Mesendoderm (in vitro differentiated cells): ENCODE measurements around the gene RNF144B.

Experiments used
- DNase-seq: peaks from one replicate; pipeline ENCODE4 v3.0.0; 2013
- H2AK5ac ChIP-seq: 2 replicates; pipeline ENCODE4 v1.6.1; 2013; ENCODE audit warnings: low read length, inconsistent platforms
- H2BK120ac ChIP-seq: 2 replicates; pipeline ENCODE4 v1.6.1; 2013; ENCODE audit warnings: low read depth, mild to moderate bottlenecking, low read length, moderate library complexity, mixed read lengths
- H2BK15ac ChIP-seq: replicated peaks from 2 replicates; pipeline ENCODE4 v1.6.1; 2013; ENCODE audit warnings: low read depth, mild to moderate bottlenecking, moderate library complexity
- H2BK5ac ChIP-seq: 2 replicates; pipeline ENCODE4 v1.6.1; 2013; ENCODE audit warnings: low read length, inconsistent platforms
- H3K18ac ChIP-seq: 2 replicates; pipeline ENCODE4 v1.6.1; 2013; ENCODE audit warnings: mild to moderate bottlenecking, low read length, mixed read lengths
- H3K23ac ChIP-seq: one replicate; pipeline ENCODE4 v1.6.1; 2013; ENCODE audit warnings: low read length
- H3K27ac ChIP-seq: 2 replicates; pipeline ENCODE4 v1.5.1; 2013; ENCODE audit warnings: low read depth, mild to moderate bottlenecking, inconsistent platforms, low read length, moderate library complexity
- H3K27me3 ChIP-seq: 2 replicates; pipeline ENCODE4 v1.6.1; 2013; ENCODE audit warnings: low read length, control low read depth, mild to moderate bottlenecking, inconsistent platforms; ENCODE audit not compliant: insufficient read depth, poor library complexity
- H3K36me3 ChIP-seq: 2 replicates; pipeline ENCODE4 v1.6.1; 2013; ENCODE audit warnings: low read length, inconsistent platforms; ENCODE audit not compliant: control insufficient read depth, insufficient read depth
- H3K4ac ChIP-seq: one replicate; pipeline ENCODE4 v1.6.1; 2013; ENCODE audit warnings: low read depth, mild to moderate bottlenecking, low read length, moderate library complexity
- H3K4me1 ChIP-seq: 2 replicates; pipeline ENCODE4 v1.6.1; 2013; ENCODE audit warnings: low read depth, low read length, inconsistent platforms; ENCODE audit not compliant: control insufficient read depth
- H3K4me2 ChIP-seq: 2 replicates; pipeline ENCODE4 v1.6.1; 2013; ENCODE audit warnings: low read length
- H3K4me3 ChIP-seq: 2 replicates; pipeline ENCODE4 v1.5.1; 2013; ENCODE audit warnings: mild to moderate bottlenecking, low read length
- H3K56ac ChIP-seq: one replicate; pipeline ENCODE4 v1.6.1; 2013; ENCODE audit warnings: low read length
- H3K79me1 ChIP-seq: 2 replicates; pipeline ENCODE4 v1.6.1; 2013; ENCODE audit warnings: low read length, inconsistent platforms
- H3K79me2 ChIP-seq: 2 replicates; pipeline ENCODE4 v1.6.1; 2013; ENCODE audit warnings: mild to moderate bottlenecking, low read length; ENCODE audit not compliant: control insufficient read depth, insufficient read depth
- H3K9ac ChIP-seq: 2 replicates; pipeline ENCODE4 v1.6.1; 2013; ENCODE audit warnings: low read length, inconsistent platforms
- H4K5ac ChIP-seq: one replicate; pipeline ENCODE4 v1.6.1; 2013; ENCODE audit warnings: low read length
- H4K8ac ChIP-seq: one replicate; pipeline ENCODE4 v1.6.1; 2013; ENCODE audit warnings: low read depth, mild to moderate bottlenecking, control low read depth, low read length, moderate library complexity
- WGBS: extraction: QIAGEN DNeasy Blood & Tissue Kit; methylation state at CpG from one replicate; pipeline ENCODE4 v1.1.7; 2013; ENCODE audit warnings: low lambda C conversion rate, missing lambda C conversion rate; ENCODE audit not compliant: insufficient coverage; ENCODE audit errors: extremely low coverage; 5-methylcytosine and 5-hydroxymethylcytosine counted together

Gene RNF144B

GRCh38 chr6:18471232-18471964 is 84.2 kb downstream of the RNF144B start:
- no peaks in the 10 kb centered on the region for H3K4me1 ChIP-seq
- H3K27me3 ChIP-seq: no peaks in the 10 kb centered on the region
- no CpG with 5 or more reads among the region's 15 CpGs for WGBS
- no peak overlapping the region for H3K4me3 ChIP-seq
- no peak overlapping the region for H4K8ac ChIP-seq
- no peak overlapping the region for H3K4me2 ChIP-seq
- no peak overlapping the region for H2BK5ac ChIP-seq
- no peaks in the 10 kb centered on the region for H3K79me1 ChIP-seq
- H2AK5ac ChIP-seq: no peak overlapping the region
- H4K5ac ChIP-seq: no peak overlapping the region
- no peak overlapping the region for H3K27ac ChIP-seq
- no peaks in the 10 kb centered on the region for H3K79me2 ChIP-seq
- no peak overlapping the region for H3K56ac ChIP-seq
- H3K9ac ChIP-seq: no peak overlapping the region
- H3K4ac ChIP-seq: no peak overlapping the region
- no peak overlapping the region for H3K18ac ChIP-seq
- no peaks in the 10 kb centered on the region for H3K36me3 ChIP-seq
- no peak overlapping the region for H2BK120ac ChIP-seq
- H2BK15ac ChIP-seq: no peak overlapping the region
- H3K23ac ChIP-seq: no peak overlapping the region
- DNase-seq: no peak

DNA sequence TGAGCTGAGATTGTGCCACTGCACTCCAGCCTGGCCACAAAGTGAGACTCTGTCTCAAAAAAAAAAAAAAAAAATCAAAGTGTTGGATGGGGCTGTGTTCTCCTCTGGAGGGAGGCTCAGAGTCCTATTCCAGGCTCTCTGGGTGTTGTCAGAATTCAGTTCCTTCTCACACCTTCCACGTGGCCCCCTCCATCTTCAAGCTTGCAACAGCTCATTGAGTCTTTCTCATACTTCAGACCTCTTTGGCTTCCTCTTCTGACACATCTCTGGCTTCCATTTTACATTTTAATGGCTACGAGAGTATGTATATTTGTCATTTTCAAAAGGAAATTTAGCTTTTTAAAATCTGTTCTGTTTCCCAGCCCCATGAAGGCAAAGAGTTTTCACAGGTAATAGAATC is 85.8 kb downstream of the RNF144B start:
- Histone ChIP-seq H3K4ac (no peak overlapping the region), H3K18ac (no peak overlapping the region), H3K36me3 (no peaks in the 10 kb centered on the region), H3K23ac (no peak overlapping the region), H4K8ac (no peak overlapping the region), H2AK5ac (no peak overlapping the region), H4K5ac (no peak overlapping the region), H2BK15ac (no peak overlapping the region), H3K4me1 (no peaks in the 10 kb centered on the region), H3K79me2 (no peaks in the 10 kb centered on the region), H3K4me2 (no peak overlapping the region), H3K27me3 (no peaks in the 10 kb centered on the region), H2BK120ac (no peak overlapping the region), H3K56ac (no peak overlapping the region), H3K4me3 (no peak overlapping the region), H3K27ac (no peak overlapping the region), H3K79me1 (no peaks in the 10 kb centered on the region), H3K9ac (no peak overlapping the region), H2BK5ac (no peak overlapping the region)
- no CpG with 5 or more reads among the region's 2 CpGs for WGBS
- DNase-seq: no peak

DNA sequence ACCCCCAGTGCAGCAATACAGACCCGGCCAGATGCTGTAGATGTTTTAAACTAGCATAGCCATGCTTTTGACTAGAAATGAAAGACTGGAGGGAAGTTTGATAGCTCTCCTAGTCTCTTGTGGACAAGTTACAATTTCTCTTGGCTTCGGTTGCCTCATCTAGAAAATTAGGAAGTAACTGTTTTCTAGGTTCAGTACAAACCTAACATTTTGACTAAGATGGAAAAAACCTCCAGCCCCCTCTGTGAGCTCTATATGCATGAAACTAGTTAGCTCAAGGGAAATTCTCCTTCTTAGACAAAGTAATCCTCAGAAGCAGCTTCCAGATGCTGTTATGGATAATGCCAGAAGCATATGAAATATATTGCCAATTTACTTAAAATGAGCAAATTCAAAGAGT is 86.6 kb downstream of the RNF144B start:
- no peak overlapping the region for H3K23ac ChIP-seq
- H3K36me3 ChIP-seq: no peaks in the 10 kb centered on the region
- H3K9ac ChIP-seq: no peak overlapping the region
- no peak overlapping the region for H2BK5ac ChIP-seq
- no peak overlapping the region for H2BK15ac ChIP-seq
- H3K79me1 ChIP-seq: no peaks in the 10 kb centered on the region
- DNase-seq: no peak
- no peak overlapping the region for H2BK120ac ChIP-seq
- no peak overlapping the region for H3K27ac ChIP-seq
- no peak overlapping the region for H3K56ac ChIP-seq
- no peak overlapping the region for H4K8ac ChIP-seq
- H3K27me3 ChIP-seq: no peaks in the 10 kb centered on the region
- no peak overlapping the region for H2AK5ac ChIP-seq
- H3K4me1 ChIP-seq: no peaks in the 10 kb centered on the region
- no peaks in the 10 kb centered on the region for H3K79me2 ChIP-seq
- no peak overlapping the region for H3K18ac ChIP-seq
- no peak overlapping the region for H3K4me2 ChIP-seq
- WGBS: no CpG with 5 or more reads among the region's 2 CpGs
- H3K4me3 ChIP-seq: no peak overlapping the region
- H4K5ac ChIP-seq: no peak overlapping the region
- H3K4ac ChIP-seq: no peak overlapping the region

GRCh38 chr6:18477301-18477941 is 90.3 kb downstream of the RNF144B start:
- Histone ChIP-seq H3K18ac (no peak overlapping the region), H3K56ac (no peak overlapping the region), H3K9ac (no peak overlapping the region), H2AK5ac (no peak overlapping the region), H3K36me3 (no peaks in the 10 kb centered on the region), H2BK15ac (no peak overlapping the region), H2BK120ac (no peak overlapping the region), H2BK5ac (no peak overlapping the region), H3K79me2 (no peaks in the 10 kb centered on the region), H3K27ac (no peak overlapping the region), H3K4me3 (no peak overlapping the region), H3K4me2 (no peak overlapping the region), H3K79me1 (no peaks in the 10 kb centered on the region), H4K8ac (no peak overlapping the region), H3K23ac (no peak overlapping the region), H3K27me3 (no peaks in the 10 kb centered on the region), H4K5ac (no peak overlapping the region), H3K4ac (no peak overlapping the region), H3K4me1 (no peaks in the 10 kb centered on the region)
- DNase-seq: no peak
- WGBS: no CpG with 5 or more reads among the region's 2 CpGs

DNA sequence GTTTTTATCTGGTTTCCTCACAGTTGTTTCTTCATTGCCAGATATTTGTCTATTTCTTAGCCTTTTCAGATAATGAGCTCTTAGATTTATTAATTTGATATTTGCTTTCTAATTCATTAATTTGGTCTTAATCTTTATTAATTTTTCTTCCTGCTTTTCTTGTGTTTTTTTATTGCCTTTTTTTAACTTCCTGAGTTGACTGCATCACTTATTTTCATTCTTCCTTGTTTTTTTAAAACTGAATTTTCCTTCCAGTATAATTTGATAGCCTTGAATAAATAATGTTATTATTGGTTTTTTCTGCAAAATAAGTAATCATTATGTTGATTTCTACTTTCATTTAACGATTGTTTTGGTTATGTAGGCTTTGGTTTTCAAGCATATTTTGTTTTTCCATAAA is 91.5 kb downstream of the RNF144B start:
- Histone ChIP-seq H3K4ac (no peak overlapping the region), H2BK5ac (no peak overlapping the region), H3K4me1 (no peaks in the 10 kb centered on the region), H2BK15ac (no peak overlapping the region), H3K4me2 (no peak overlapping the region), H3K56ac (no peak overlapping the region), H3K36me3 (no peaks in the 10 kb centered on the region), H3K9ac (no peak overlapping the region), H2BK120ac (no peak overlapping the region), H3K79me2 (no peaks in the 10 kb centered on the region), H3K27ac (no peak overlapping the region), H2AK5ac (no peak overlapping the region), H4K8ac (no peak overlapping the region), H3K79me1 (no peaks in the 10 kb centered on the region), H3K27me3 (no peaks in the 10 kb centered on the region), H3K23ac (no peak overlapping the region), H4K5ac (no peak overlapping the region), H3K4me3 (no peak overlapping the region), H3K18ac (no peak overlapping the region)
- no CpG with 5 or more reads among the region's 1 CpG for WGBS
- DNase-seq: no peak

DNA sequence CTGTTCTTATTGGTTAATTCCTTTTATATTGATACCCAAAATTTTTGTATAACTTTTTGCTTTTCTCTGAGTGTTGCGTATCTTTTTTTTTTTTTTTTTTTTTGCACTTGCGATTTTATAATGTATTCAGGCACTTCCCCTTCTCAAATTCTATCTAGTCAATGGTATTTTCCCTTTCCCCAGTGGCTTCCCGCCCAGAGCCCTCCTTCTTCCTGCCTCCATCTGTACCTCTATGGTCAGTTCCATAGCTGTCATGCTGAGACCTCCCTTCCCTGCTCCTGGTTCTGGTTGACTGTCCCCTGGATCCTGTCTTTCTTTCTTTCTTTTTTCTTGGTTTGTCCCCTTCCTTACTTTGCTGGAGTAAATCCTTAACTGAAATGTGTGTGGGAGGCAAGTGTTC is 94.7 kb downstream of the RNF144B start:
- Histone ChIP-seq H3K56ac (no peak overlapping the region), H2BK5ac (no peak overlapping the region), H2BK120ac (no peak overlapping the region), H3K4me1 (no peaks in the 10 kb centered on the region), H3K79me2 (no peaks in the 10 kb centered on the region), H3K27ac (no peak overlapping the region), H4K5ac (no peak overlapping the region), H2BK15ac (no peak overlapping the region), H2AK5ac (no peak overlapping the region), H3K23ac (no peak overlapping the region), H3K36me3 (no peaks in the 10 kb centered on the region), H3K79me1 (no peaks in the 10 kb centered on the region), H3K4ac (no peak overlapping the region), H3K27me3 (no peaks in the 10 kb centered on the region), H4K8ac (no peak overlapping the region), H3K4me2 (no peak overlapping the region), H3K9ac (no peak overlapping the region), H3K4me3 (no peak overlapping the region), H3K18ac (no peak overlapping the region)
- no peak for DNase-seq
- WGBS: no CpG with 5 or more reads among the region's 3 CpGs
